Stomach (tissue), 4 donors: ENCODE results near the gene ZIC4.

Experiments
- CTCF ChIP-seq, 7 experiments: fragments of 450-650 bp in 4 of 7; fragments of 200-600 bp in 3 of 7; sonication (generic) in 3 of 7; IDR thresholded peaks; one replicate each; pipeline ENCODE4 v1.5.1; 2016 to 2019; ENCODE audit warnings: antibody characterized with exemption in 7 of 7, control low read depth in 2 of 7, mild to moderate bottlenecking in 1 of 7
- POLR2AphosphoS5 ChIP-seq, 3 donors: sonication (generic); formaldehyde crosslinking; IDR thresholded peaks; one replicate each; pipeline ENCODE4 v1.6.1; 2016; ENCODE audit warnings: antibody characterized with exemption in 3 of 3

DNA sequence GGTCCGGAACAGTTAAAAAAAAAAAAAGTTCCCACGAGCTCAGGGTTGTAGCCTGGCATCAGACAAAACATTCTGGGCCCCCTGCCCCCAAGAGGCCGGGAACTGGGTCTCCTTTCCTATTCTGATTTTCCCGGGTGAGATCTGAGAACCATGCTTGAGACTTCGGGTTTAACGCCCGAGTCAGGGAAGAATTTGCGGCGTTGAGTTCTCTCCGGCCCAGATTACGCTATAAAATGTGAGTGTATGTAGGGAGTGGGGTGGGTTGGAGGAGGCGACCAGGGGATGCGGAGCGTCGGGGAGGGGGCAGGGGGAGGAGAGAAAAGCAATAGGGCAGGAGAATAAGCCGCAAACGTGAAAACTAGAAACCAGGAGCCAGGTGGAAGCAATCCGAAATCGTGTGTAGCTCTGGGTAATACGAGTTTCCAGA lies 5.5 kb upstream of the ZIC4 start:
- TF ChIP-seq CTCF (IDR thresholded peaks at IDR 0.05) (no peak), POLR2AphosphoS5 (IDR thresholded peaks at IDR 0.05) (no peak)
